ENCODE results near the gene CACNB1.

- no peak for TF ChIP-seq ZFP91 (CRISPR knock-in tag; IDR thresholded peaks at IDR 0.05; ENCODE audit: borderline replicate concordance)
- TF ChIP-seq HES4 (CRISPR knock-in tag; IDR thresholded peaks at IDR 0.05; ENCODE audit: borderline replicate concordance): no peak
- TF ChIP-seq ATF2 (CRISPR knock-in tag; IDR thresholded peaks at IDR 0.05): no peak
These were observed 20.2 kb downstream of the CACNB1 start for GRCh38 chr17:39177256-39177655.
